SK-N-MC (cell line): ENCODE measurements around the gene SPATA20.

Experiments used
- DNase-seq: peaks from one replicate; pipeline ENCODE4 v3.0.0-alpha.2; 2011; ENCODE audit warnings: low read depth, low spot score
- H3K27ac ChIP-seq: fragments of 200-600 bp; sonication (generic); 2 replicates; pipeline ENCODE4 v1.5.1; 2016; ENCODE audit warnings: mixed run types
- H3K36me3 ChIP-seq: fragments of 200-600 bp; sonication (generic); 2 replicates; pipeline ENCODE4 v1.6.1; 2017; ENCODE audit warnings: antibody characterized with exemption, low read length, mixed read lengths; ENCODE audit not compliant: insufficient read depth
- H3K4me3 ChIP-seq: fragments of 200-600 bp; sonication (generic); 2 replicates; pipeline ENCODE4 v1.5.1; 2016
- H3K9ac ChIP-seq: fragments of 200-600 bp; sonication (generic); 2 replicates; pipeline ENCODE4 v1.8.0; 2017; ENCODE audit warnings: mixed run types, mixed read lengths; ENCODE audit not compliant: insufficient read length
- H3K9me3 ChIP-seq: fragments of 200-600 bp; sonication (generic); 2 replicates; pipeline ENCODE4 v1.6.1; 2017; ENCODE audit warnings: low read depth, mild to moderate bottlenecking, antibody characterized with exemption, low read length, moderate library complexity, mixed read lengths
- EZH2 ChIP-seq: fragments of 200-600 bp; sonication (generic); IDR thresholded peaks from one replicate; pipeline ENCODE4 v1.6.1; 2017; ENCODE audit warnings: antibody characterized with exemption
- FOXP2 ChIP-seq: optimal IDR thresholded peaks from 2 replicates; pipeline ENCODE3; 2011; ENCODE audit warnings: mild to moderate bottlenecking, moderate library complexity; ENCODE audit not compliant: insufficient read depth; ENCODE audit errors: extremely low read length, control extremely low read depth
- POLR2AphosphoS5 ChIP-seq: IDR thresholded peaks from 2 replicates; pipeline ENCODE4 v1.6.1; 2012; ENCODE audit warnings: mild to moderate bottlenecking, low read depth, low read length, borderline replicate concordance

Gene SPATA20

DNA sequence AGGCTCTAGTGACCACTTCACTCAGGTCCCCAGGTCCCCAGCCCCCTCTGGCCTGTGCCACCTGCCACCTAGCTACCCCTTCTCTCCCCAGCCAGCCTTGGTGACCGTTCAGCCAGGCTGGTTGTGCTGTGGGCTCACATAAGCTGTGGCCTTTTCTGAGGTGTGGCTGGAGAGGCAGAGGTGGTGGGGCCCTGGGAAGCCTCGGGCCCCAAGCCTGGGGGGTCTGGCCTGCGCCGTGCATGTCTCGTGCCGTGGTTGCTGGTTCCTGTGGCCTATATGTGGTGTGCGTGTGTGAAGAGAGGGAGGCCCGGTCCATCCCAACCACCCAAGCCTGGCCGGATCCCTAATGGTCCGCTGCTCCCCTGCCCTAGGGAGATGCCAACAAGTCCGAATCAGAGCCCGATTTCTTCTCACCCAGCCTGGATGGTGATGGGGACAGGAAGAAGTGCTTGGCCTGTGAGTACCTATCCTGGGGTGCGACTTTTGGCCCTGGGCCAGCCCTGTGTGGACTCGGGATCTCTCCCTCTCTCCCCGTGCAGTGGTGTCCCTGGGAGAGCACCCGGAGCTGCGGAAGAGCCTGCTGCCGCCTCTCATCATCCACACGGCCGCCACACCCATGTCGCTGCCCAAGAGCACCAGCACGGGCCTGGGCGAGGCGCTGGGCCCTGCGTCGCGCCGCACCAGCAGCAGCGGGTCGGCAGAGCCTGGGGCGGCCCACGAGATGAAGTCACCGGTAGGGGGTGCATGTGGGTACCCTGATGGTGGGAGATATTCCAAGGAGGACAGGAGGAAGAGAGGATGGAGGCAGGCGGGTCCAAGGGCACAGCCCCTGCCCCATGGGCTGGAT is 49.4 kb downstream of the SPATA20 start:
- no peak for DNase-seq
- Histone ChIP-seq H3K4me3 (no peak overlapping the region), H3K9me3 (no peaks in the 10 kb centered on the region), H3K27ac (no peak overlapping the region), H3K9ac (no peak overlapping the region), H3K36me3 (no peaks in the 10 kb centered on the region; the same call in 1 of the 2 replicates)
- TF ChIP-seq FOXP2 (no peak), POLR2AphosphoS5 (no peak), EZH2 (no peak)

DNA sequence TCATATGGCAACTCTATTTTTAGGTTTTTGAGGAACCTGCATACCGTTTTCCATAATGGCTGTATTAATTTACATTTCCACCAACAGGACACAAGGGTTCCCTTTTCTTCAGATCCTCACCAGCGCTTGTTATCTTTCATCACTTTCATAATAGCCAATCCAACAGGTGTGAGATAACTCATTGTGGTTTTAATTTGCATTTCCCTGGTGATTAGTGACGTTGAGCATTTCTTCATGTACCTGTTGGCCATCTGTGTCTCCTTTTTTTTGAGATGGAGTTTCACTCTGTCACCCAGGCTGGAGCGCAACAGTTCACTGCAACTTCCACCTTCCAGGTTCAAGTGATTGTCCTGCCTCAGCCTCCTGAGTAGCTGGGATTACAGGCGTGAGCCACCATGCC is 51.5 kb downstream of the SPATA20 start:
- no peak for DNase-seq
- Histone ChIP-seq H3K9me3 (no peaks in the 10 kb centered on the region), H3K36me3 (no peaks in the 10 kb centered on the region; the same call in 1 of the 2 replicates), H3K27ac (no peak overlapping the region), H3K9ac (no peak overlapping the region), H3K4me3 (no peak overlapping the region)
- TF ChIP-seq EZH2, result no peak
- no peak for TF ChIP-seq FOXP2
- no peak for TF ChIP-seq POLR2AphosphoS5

DNA sequence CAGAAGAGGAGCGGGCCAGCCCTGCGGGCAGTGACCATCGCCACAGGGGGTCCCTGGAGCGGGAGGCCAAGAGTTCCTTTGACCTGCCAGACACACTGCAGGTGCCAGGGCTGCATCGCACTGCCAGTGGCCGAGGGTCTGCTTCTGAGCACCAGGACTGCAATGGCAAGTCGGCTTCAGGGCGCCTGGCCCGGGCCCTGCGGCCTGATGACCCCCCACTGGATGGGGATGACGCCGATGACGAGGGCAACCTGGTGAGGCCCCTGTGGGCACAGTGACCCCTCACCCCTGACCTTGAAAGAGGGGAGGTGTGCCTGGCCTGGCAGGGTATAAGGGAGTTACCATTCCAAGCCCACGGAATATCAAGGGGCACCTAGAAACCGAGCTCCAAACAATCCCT is 52.6 kb downstream of the SPATA20 start:
- no peaks in the 10 kb centered on the region; the same call in 1 of the 2 replicates for H3K36me3 ChIP-seq
- TF ChIP-seq FOXP2 (no peak), EZH2 (no peak), POLR2AphosphoS5 (no peak)
- no peak for DNase-seq
- no peaks in the 10 kb centered on the region for H3K9me3 ChIP-seq
- H3K9ac ChIP-seq, result no peak overlapping the region
- H3K27ac ChIP-seq, result no peak overlapping the region
- H3K4me3 ChIP-seq, result no peak overlapping the region

DNA sequence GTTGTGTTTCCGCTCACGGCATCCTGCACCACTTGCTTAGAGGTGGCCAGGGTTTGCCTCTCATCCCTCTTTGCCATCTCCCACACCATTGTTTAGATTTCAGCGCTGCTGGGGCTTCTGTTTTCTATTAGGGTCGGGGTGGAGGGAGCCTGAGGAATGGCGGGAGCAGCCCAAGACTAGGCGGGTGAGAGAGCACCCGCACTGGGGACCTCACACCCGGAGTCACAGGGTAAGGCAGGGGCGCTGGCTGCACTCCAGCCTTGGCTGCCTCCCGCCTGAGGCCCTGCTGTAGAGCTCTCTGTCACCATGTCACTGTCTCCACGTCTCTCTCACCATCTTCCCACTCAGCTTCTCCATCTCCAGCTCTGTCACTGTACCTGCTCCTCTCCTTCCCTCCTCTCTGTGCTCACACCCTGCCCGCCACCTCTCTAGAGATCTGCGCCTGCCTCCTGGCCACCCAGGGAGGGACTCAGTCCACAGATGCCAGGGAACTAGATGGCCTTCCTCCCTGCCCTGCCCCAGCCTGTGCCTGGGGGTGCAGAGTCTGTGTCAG is 54.9 kb downstream of the SPATA20 start:
- no peak for TF ChIP-seq EZH2
- no peak for TF ChIP-seq FOXP2
- no peak for TF ChIP-seq POLR2AphosphoS5

DNA sequence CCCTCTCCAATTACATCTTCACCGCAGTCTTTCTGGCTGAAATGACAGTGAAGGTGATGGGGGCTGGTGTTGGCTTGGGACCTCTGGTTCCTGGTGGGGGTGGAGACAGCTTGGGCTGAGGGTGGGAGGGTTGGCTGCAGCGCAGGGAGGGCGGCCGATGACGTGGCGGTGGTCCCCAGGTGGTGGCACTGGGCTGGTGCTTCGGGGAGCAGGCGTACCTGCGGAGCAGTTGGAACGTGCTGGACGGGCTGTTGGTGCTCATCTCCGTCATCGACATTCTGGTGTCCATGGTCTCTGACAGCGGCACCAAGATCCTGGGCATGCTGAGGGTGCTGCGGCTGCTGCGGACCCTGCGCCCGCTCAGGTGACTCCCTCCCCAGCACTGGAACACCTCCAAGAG is 55.9 kb downstream of the SPATA20 start:
- Histone ChIP-seq H3K36me3 (no peaks in the 10 kb centered on the region), H3K9ac (no peak overlapping the region), H3K27ac (no peak overlapping the region), H3K4me3 (no peak overlapping the region), H3K9me3 (no peaks in the 10 kb centered on the region)
- TF ChIP-seq FOXP2 (no peak), EZH2 (no peak), POLR2AphosphoS5 (no peak)
- no peak for DNase-seq

More for the DNA sequence above, 54.9 kb downstream of the SPATA20 start:
- Histone ChIP-seq H3K36me3 (no peaks in the 10 kb centered on the region; the same call in 1 of the 2 replicates), H3K4me3 (no peak overlapping the region), H3K9me3 (no peaks in the 10 kb centered on the region), H3K9ac (no peak overlapping the region), H3K27ac (no peak overlapping the region)
- no peak for DNase-seq

DNA sequence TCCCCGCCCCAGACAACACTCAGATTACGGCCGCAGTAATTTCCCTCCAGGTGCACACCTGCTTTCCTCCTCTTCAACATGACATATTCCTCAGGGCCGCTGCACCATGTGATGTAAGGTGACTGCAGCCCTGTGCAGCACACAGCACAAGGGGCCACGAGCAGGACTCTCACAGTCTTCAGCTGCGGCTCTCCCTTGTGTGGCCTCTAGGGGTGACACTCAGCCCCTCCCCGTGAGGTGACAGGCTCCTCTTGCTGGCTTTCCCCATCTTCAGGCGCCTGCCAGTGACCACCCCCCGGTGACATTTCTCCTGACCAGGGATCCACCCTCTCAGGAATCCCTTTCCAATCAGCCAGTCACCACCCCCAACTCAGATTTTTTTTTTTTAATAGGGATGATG is 56.4 kb downstream of the SPATA20 start:
- Histone ChIP-seq H3K9ac (no peak overlapping the region), H3K9me3 (no peaks in the 10 kb centered on the region), H3K36me3 (no peaks in the 10 kb centered on the region), H3K4me3 (no peak overlapping the region), H3K27ac (no peak overlapping the region)
- TF ChIP-seq EZH2 (no peak), FOXP2 (no peak), POLR2AphosphoS5 (no peak)
- DNase-seq, result no peak

DNA sequence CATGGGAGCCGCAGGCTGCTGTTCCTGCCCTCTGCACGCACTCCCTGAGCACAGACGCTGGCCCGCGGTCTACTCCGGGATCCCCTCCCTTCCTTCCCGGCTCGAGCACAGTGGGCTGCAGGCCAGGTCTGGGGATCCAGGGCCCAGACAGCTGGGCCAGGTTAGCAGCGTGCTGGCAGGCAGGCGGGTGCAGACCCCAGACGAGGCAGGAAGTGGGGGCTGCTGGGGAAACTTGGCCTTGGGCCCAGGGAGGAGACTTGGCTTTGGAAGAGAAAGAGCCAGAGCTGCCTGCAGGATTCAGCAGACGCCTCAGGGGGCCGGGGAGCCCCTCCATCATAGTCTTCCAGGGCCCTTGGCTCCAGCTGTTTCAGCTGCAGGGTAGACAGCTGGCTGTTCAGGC is 57.5 kb downstream of the SPATA20 start:
- H3K36me3 ChIP-seq, result no peaks in the 10 kb centered on the region
- peak overlapping the region; percentile 57; the same call in 1 of the 2 replicates for H3K27ac ChIP-seq
- H3K4me3 ChIP-seq, result peak overlapping the region; percentile 58
- no peaks in the 10 kb centered on the region for H3K9me3 ChIP-seq
- DNase-seq, result peak; percentile 35
- H3K9ac ChIP-seq, result no peak overlapping the region
- peak; percentile 28; the same call in 1 of the 2 replicates for TF ChIP-seq POLR2AphosphoS5
- TF ChIP-seq EZH2, result no peak

DNA sequence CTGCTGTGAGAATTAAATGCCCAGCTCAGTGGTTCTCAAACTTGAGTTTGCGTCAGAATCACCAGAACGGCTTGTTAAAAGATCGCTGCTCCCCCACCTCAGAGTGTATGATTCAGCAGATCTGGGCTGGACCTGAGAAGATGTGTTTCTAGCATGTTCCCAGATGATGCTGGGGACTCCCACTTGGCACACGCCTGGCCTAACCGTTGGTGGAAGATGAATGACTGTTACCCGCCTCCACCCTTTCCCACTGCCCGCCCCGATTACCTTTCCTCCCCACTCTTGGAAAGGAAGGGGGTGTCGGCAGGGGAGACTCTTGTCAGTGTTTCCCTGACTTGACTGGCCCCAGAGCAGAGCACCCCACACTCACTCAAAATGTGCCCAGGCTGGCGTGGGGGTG is 58.5 kb downstream of the SPATA20 start:
- no peak for TF ChIP-seq FOXP2
- no peak for TF ChIP-seq EZH2
- TF ChIP-seq POLR2AphosphoS5, result no peak
- Histone ChIP-seq H3K9me3 (no peaks in the 10 kb centered on the region), H3K4me3 (no peak overlapping the region), H3K9ac (no peak overlapping the region), H3K27ac (peak overlapping the region; percentile 54; the same call in 1 of the 2 replicates), H3K36me3 (no peaks in the 10 kb centered on the region)
- DNase-seq, result no peak
